Mesodermal cell (in vitro differentiated cells): ENCODE data around the gene ZFYVE28.
"Not testable (repeated sequence)": the region's sequence is repeated elsewhere in the genome, so short reads cannot be mapped to it uniquely, and the experiment has no call there.

Experiments used
- H3K27ac ChIP-seq: 2 replicates; pipeline ENCODE4 v1.7.0; 2013; ENCODE audit warnings: mild to moderate bottlenecking, low read depth, low read length, moderate library complexity; ENCODE audit not compliant: severe bottlenecking
- H3K36me3 ChIP-seq: 2 replicates; pipeline ENCODE4 v1.7.1; 2013; ENCODE audit warnings: mild to moderate bottlenecking, low read length, moderate library complexity; ENCODE audit not compliant: control insufficient read depth, insufficient read depth
- H3K4me1 ChIP-seq: one replicate; pipeline ENCODE4 v1.7.1; 2013; ENCODE audit warnings: mild to moderate bottlenecking, low read length; ENCODE audit not compliant: insufficient read depth, control insufficient read depth, poor library complexity, severe bottlenecking
- H3K4me3 ChIP-seq: 2 replicates; pipeline ENCODE4 v1.7.0; 2013; ENCODE audit warnings: low read length, control low read depth, mild to moderate bottlenecking; ENCODE audit not compliant: insufficient read depth, poor library complexity, severe bottlenecking; ENCODE audit errors: extremely low read depth
- H3K9me3 ChIP-seq: 2 replicates; pipeline ENCODE4 v1.7.1; 2013; ENCODE audit warnings: mild to moderate bottlenecking, low read length, moderate library complexity; ENCODE audit not compliant: control insufficient read depth
- WGBS, 2 experiments: methylation state at CpG; one replicate each; pipeline ENCODE4 v1.1.5; 2013; ENCODE audit warnings: missing lambda C conversion rate in 2 of 2; ENCODE audit not compliant: insufficient coverage in 2 of 2; 5-methylcytosine and 5-hydroxymethylcytosine counted together

The ZFYVE28 gene

GRCh38 chr4:2245057-2245786, 173.2 kb downstream of the ZFYVE28 start:
- H3K9me3 ChIP-seq: no peaks in the 10 kb centered on the region
- peaks cover 22% of the 10 kb centered on the region for H3K36me3 ChIP-seq
- no peak overlapping the region for H3K27ac ChIP-seq
- 84 to 98% methylated on average over 4 to 5 of the region's 7 CpGs for WGBS, 2 experiments
- no peak overlapping the region for H3K4me3 ChIP-seq
- H3K4me1 ChIP-seq: peaks cover 5% of the 10 kb centered on the region

GRCh38 chr4:2243681-2244380, 174.6 kb downstream of the ZFYVE28 start:
- no peaks in the 10 kb centered on the region for H3K9me3 ChIP-seq
- peaks cover 14% of the 10 kb centered on the region for H3K4me1 ChIP-seq
- H3K36me3 ChIP-seq: peaks cover 10% of the 10 kb centered on the region
- no peak overlapping the region for H3K4me3 ChIP-seq
- WGBS, 2 experiments: 82 to 92% methylated on average over 3 to 5 of the region's 5 CpGs
- no peak overlapping the region for H3K27ac ChIP-seq

- Histone ChIP-seq H3K4me3 (peak within 1 kb of the TSS; percentile 80), H3K27ac (no peak within 1 kb of the TSS), H3K36me3 (peaks cover 16% of the 10 kb centered on the region), H3K4me1 (peaks cover 14% of the 10 kb centered on the region), H3K9me3 (no peaks in the 10 kb centered on the region)
- 0% methylated on average over 61 to 70 of the region's 88 CpGs for WGBS, 2 experiments
These were observed 176.8 kb downstream of the ZFYVE28 start, which contains the start of the genes HAUS3 and POLN for GRCh38 chr4:2241410-2242353. TSS of gene HAUS3 (minus strand) at chr4:2242121. CDS start at chr4:2240946, 1,175 bp downstream. TSS of gene POLN (minus strand) at chr4:2242121. CDS start at chr4:2229231, 12,890 bp downstream.

GRCh38 chr4:2241003-2241402, 177.4 kb downstream of the ZFYVE28 start:
- H3K9me3 ChIP-seq: no peaks in the 10 kb centered on the region
- H3K4me3 ChIP-seq: peak overlapping the region; percentile 80
- H3K27ac ChIP-seq: no peak overlapping the region
- peaks cover 14% of the 10 kb centered on the region for H3K4me1 ChIP-seq
- H3K36me3 ChIP-seq: peaks cover 16% of the 10 kb centered on the region
- no CpG with 5 or more reads among the region's 7 CpGs for WGBS, 2 experiments

- Histone ChIP-seq H3K27ac (no peak overlapping the region), H3K9me3 (no peaks in the 10 kb centered on the region), H3K4me3 (no peak overlapping the region), H3K36me3 (peaks cover 34% of the 10 kb centered on the region), H3K4me1 (peaks cover 14% of the 10 kb centered on the region)
- WGBS, 2 experiments: 92 to 100% methylated on average over 1 to 2 of the region's 3 CpGs
These were observed 181.3 kb downstream of the ZFYVE28 start for GRCh38 chr4:2236944-2237666.

- no peak overlapping the region for H3K27ac ChIP-seq
- H3K9me3 ChIP-seq: no peaks in the 10 kb centered on the region
- WGBS, 2 experiments: 73 to 96% methylated on average over 4 to 5 of the region's 6 CpGs
- no peak overlapping the region for H3K4me3 ChIP-seq
- H3K36me3 ChIP-seq: peaks cover 46% of the 10 kb centered on the region
- no peaks in the 10 kb centered on the region for H3K4me1 ChIP-seq
These were observed 187.4 kb downstream of the ZFYVE28 start for GRCh38 chr4:2231082-2231481.

GRCh38 chr4:2226261-2226660, 192.2 kb downstream of the ZFYVE28 start:
- 97 to 100% methylated on average over 2 of the region's 2 CpGs for WGBS, 2 experiments
- Histone ChIP-seq H3K9me3 (no peaks in the 10 kb centered on the region), H3K4me3 (no peak overlapping the region), H3K27ac (no peak overlapping the region), H3K4me1 (peaks cover 4% of the 10 kb centered on the region), H3K36me3 (peaks cover 35% of the 10 kb centered on the region)

GRCh38 chr4:2222838-2223237, 195.6 kb downstream of the ZFYVE28 start:
- Histone ChIP-seq H3K27ac (no peak overlapping the region), H3K9me3 (no peaks in the 10 kb centered on the region), H3K4me1 (peaks cover 16% of the 10 kb centered on the region), H3K36me3 (peaks cover 22% of the 10 kb centered on the region), H3K4me3 (no peak overlapping the region)
- no CpG with 5 or more reads among the region's 2 CpGs for WGBS, 2 experiments

GRCh38 chr4:2221378-2221777, 197.1 kb downstream of the ZFYVE28 start:
- not testable (repeated sequence) for H3K27ac ChIP-seq, H3K4me3 ChIP-seq, H3K9me3 ChIP-seq
- peaks cover 16% of the 10 kb centered on the region for H3K4me1 ChIP-seq
- 48 to 66% methylated on average over 4 of the region's 4 CpGs for WGBS, 2 experiments
- H3K36me3 ChIP-seq: peaks cover 12% of the 10 kb centered on the region
